HG03039 (cell line): ENCODE measurements around the gene BPI.
"Not testable (repeated sequence)": the region's sequence is repeated elsewhere in the genome, so short reads cannot be mapped to it uniquely, and the experiment has no call there.

ENCODE experiments used
- ATAC-seq: cut with Tn5 transposase; IDR thresholded peaks from one replicate; pipeline ENCODE4 v1.9.1; 2021; ENCODE audit warnings: mild to moderate bottlenecking, moderate library complexity; ENCODE audit not compliant: unreplicated experiment

BPI gene

GRCh38 chr20:38303908-38304379, at the start of gene BPI:
Gene BPI (plus strand): TSS chr20:38304156. CDS start chr20:38304224, 68 bp downstream.
- no peak for ATAC-seq

- not testable (repeated sequence) for ATAC-seq
Measured at GRCh38 chr20:38254621-38255020, 49.3 kb upstream of the BPI start.

DNA sequence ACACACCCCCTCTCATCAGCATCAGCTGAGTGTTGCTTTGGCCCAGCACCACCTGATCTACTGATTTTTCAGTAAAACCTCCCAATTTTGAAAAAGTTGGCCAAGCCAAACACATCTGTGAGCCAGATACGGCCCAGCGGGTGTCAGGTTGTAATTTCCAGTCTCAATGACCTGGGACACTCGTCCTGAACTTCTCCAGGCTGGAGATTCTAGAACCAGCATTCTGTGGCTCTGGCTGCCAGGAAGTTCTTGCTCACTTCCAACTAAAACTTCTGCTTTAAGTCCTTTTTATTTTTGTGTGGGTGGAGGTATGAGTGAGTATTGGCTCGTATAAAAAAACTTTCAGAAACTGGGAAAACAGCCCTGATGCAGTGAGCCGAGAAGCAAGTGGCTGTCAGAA, 48.6 kb upstream of the BPI start:
- ATAC-seq: no peak

GRCh38 chr20:38256021-38256420, 47.9 kb upstream of the BPI start:
- no peak for ATAC-seq

DNA sequence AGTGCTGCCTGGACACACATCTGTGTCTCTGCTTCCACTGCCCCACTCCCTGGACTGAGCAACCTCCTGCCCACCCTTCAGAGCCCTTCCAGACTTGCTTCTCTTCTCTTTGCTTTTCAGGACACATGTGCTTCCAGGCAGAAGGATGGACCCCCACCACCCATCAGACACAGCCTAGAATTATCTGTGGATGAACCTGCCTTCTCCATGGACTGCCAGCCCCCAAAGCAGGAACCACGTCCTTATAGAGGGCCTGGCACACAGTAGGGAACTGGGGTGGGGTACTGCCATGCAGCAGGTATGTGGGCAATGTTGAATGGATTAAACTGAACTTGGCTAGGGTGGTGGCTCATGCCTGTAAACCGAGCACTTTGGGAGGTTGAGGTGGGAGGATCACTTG, 47.0 kb upstream of the BPI start:
- no peak for ATAC-seq

- ATAC-seq: no peak
Measured at GRCh38 chr20:38258545-38259215, 45.3 kb upstream of the BPI start.

- no peak for ATAC-seq
Measured at GRCh38 chr20:38260025-38260377, 44.0 kb upstream of the BPI start.

DNA sequence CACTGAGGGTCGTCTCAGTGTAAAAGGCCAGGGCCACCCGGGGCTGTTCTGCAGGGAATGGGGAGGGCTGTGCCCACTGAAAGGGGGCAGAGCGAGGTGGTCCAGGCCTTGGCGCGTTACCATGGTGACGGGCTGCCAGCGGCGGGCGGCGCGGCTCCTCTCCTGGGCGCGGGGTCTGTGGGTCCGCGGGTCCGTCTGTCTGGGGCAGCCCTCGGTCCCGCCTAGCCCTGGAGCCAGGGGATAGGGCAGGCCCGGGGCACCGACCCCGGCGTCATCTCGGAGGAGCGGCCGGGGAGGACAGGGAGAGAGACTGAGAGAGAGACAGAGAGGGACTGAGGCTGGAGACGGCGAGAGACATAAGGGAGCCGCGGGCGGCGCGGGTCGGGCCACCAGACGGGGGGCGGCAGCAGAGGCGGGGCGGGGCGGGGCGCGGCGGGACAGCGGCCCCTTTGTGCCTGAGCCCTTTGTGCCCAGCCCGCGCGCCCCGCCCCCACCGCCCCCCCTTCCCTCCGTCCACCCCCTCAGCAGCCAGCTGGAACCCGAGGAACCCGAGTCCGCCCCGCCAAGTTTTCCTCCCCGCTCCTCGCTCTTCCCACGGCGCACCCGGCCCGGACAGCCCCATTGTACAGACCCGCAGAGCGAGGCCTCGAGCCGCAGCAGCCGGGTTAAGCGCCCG, 43.4 kb upstream of the BPI start, which contains the start of gene KIAA1755:
KIAA1755 (minus strand) TSS at position 358 of the 676 bp plus-strand sequence; CDS start at position 123, 235 bp downstream.
- no peak for ATAC-seq

DNA sequence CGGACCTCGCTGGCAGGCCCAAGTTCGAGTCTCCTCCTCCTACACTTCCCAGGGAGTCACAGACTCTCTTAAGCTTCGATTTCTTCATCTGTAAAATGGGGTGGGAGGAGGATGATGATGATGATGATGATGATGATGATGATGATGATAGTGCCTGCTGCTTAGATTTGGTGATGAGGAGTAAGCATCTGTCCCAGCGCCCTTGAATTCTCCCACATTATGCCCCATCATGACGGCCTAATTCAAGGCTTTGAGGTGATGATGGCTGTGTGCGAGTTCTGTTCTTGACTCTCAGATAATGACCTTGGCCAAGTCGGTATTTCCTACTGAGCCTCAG, 42.9 kb upstream of the BPI start:
- no peak for ATAC-seq

- no peak for ATAC-seq
Measured at GRCh38 chr20:38262931-38263330, 41.0 kb upstream of the BPI start.

- ATAC-seq: no peak
Measured at GRCh38 chr20:38266426-38266825, 37.5 kb upstream of the BPI start.

DNA sequence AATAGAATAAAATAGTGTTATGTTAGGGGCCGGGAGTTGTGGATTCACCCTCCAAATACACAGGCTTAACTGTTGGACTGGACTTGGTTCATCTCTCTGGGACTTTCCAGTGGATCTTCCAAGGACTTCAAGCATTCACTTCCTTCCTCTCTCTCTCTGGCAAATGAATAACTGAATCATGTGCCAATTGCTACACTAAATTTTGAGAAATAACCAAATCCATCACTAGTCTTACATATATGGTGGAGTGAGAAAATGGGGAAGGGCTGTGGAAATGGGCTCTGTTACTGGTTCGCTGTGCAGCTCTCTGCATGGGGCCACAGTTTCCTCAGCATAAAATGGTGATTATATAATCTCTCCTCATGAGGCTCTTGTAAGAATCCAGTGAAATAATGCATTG, 36.7 kb upstream of the BPI start:
- no peak for ATAC-seq

DNA sequence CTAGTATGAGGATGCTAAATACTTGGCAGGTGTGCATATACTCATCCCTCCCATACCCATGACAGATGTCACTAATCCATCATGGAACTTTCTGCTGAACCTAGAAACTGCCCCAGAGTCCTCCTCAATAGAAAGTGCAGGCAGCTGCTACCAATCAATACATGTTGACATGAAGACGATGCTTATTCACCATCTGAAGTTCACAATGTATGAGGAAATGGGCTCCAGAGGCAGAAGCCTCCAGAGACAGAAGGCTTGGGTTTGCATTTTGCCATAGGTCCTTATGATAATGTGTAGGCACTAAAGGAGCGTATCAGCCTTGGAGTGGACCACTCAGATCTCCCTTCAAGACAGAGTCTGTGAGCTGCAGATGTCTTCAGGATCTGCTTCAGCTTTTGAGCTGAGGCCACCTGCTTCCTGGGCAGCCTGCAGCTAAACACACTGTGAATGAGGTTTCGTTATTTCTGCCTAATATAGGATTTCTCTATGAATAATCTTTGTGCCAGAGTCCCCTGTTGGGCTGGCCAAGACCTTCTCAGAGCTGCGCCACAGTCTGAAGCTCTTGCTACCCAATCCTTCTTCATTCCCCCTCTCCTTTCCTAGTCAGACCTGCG, 35.9 kb upstream of the BPI start:
- no peak for ATAC-seq

DNA sequence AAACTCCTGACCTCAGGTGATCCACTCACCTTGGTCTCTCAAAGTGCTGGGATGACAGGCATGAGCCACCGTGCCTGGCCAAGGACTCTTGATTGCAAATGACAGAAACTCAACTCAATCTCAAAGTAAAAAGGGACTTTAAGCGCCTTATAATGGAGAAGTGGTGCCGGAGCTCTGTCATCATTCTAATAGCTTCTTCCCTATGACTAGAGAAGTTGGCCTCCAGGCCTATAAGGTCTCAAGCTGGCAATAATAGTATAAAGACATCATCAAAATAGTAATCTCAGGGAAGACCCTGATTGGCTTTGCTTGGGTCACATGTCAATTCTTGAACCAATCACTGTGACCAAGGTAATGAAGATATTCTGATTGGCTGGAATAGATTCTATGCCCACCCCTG, 34.9 kb upstream of the BPI start:
- ATAC-seq: no peak

- ATAC-seq: no peak
Measured at GRCh38 chr20:38269715-38270114, 34.2 kb upstream of the BPI start.

DNA sequence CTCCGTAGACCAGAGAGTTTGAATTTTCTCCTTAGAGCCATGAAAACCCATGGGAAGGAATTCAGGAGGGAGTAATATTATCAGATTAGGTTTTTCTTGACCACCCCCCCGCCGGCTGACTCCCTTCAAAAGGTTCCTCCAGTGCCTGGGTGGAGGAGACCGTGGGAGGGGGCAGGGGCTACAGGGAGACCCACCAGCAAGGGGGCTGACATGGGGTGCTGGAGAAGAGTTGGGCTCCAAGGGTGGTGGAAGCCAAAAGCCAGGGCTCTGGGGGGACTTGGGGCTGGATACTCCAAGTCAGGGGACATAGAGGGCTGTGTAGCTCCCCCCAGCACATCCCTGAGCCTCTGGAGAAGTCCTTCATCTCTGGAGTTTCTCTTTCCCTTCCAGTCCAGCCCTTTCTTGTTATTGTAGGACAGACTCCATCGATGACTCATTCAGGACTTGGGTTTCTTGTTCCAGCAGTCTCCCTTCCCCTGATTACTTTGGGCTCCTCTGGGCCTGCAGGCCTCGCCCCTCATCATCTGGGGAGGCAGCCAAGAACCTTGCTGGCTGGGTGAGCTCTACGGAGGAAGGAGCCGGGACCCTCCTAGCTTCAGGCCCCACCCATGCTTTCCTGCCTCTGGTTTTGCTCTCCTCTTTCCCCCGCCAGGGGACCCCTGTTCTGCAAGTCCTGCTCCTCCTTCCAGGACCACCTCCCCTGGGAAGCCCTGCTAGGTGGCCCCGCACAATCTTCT, 32.9 kb upstream of the BPI start:
- no peak for ATAC-seq

GRCh38 chr20:38271608-38272120, 32.3 kb upstream of the BPI start:
- ATAC-seq: no peak

DNA sequence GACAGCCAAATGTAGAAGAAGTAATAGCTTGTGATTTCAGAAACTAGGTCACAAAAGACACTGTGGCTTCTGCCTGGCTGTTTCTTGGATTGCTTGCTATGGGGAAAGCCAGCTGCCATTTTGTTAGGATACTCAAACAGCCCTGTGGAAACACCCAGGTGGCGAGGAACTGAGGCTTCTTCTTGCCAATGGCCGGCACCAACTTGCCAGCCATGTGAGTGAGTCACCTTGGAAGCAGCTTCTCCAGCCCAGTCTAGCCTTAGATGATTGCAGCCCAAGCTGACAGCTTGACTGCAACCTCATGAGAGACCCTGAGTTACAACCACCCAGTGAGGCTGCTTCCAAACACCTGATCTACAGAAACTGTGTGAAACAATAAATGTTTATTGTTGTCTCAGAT, 31.6 kb upstream of the BPI start:
- no peak for ATAC-seq

GRCh38 chr20:38272961-38273360, 31.0 kb upstream of the BPI start:
- ATAC-seq: no peak

- ATAC-seq: no peak
Measured at GRCh38 chr20:38275815-38276550, 28.0 kb upstream of the BPI start.

DNA sequence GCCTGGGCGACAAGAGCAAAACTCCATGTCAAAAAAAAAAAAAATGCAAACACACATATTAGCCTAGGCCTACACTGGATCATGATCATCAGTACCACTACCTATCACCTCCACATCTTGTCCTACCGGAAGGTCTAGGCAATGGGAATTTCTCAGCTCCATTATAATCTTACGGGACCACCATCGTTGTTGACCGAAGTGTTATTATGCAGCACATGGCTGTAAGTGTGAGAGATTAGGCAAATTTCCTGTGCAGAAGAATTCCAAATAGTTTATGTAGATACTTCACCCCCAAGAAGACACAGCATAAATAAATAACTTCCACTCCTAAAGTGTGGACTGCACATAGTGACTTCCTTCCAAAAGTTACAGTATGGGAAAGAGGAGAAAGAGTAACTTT, 26.7 kb upstream of the BPI start:
- ATAC-seq: no peak
